ENCODE measurements around the gene IL1R2.
A peak's percentile ranks its signal among the peaks of the same experiment; 100 is the strongest.

The IL1R2 gene

DNA sequence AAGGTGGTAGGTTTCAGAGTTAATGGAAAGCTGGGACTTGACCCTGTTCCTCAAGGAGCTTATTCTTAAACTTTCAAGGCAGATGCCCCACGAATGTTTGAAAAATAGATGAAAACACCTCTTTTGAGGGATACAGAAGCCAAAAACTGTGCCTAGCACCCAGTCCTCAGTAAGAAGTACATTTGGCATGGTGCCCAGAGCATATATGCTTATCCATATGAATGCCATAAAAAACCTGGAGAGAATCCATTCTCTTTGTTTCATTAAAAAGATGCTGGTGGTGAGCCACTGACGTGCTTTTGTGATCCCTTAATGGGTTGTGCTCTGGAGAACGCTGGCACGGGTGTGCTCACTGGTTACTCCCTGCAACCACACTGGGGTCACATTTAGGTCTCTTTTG, 69.0 kb downstream of the IL1R2 start:
- no peak overlapping the region for H3K27ac ChIP-seq
- TF ChIP-seq, protein P1, sequence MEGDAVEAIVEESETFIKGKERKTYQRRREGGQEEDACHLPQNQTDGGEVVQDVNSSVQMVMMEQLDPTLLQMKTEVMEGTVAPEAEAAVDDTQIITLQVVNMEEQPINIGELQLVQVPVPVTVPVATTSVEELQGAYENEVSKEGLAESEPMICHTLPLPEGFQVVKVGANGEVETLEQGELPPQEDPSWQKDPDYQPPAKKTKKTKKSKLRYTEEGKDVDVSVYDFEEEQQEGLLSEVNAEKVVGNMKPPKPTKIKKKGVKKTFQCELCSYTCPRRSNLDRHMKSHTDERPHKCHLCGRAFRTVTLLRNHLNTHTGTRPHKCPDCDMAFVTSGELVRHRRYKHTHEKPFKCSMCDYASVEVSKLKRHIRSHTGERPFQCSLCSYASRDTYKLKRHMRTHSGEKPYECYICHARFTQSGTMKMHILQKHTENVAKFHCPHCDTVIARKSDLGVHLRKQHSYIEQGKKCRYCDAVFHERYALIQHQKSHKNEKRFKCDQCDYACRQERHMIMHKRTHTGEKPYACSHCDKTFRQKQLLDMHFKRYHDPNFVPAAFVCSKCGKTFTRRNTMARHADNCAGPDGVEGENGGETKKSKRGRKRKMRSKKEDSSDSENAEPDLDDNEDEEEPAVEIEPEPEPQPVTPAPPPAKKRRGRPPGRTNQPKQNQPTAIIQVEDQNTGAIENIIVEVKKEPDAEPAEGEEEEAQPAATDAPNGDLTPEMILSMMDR (conservative IDR thresholded peaks at IDR 0.05): no peak

DNA sequence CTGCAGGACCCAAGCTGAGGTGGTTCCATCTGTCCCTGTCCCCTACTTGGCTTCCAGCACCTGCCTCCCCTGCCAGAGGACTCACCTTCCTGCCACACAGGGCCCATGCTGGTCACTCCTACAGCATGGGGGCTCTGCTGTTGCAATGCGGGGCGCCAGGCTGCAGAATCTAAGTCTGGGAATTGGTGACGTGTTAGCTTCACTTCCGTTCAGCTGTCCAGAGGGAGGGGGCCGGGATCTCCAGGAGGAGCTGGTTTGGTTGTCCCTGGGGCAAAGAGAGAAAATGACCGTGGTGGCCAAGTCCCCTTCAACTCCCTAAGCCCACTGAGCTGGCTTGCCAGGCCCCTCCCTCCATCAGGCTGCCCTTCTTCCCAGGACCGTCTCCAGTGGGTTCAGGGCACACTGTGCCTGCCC, 69.5 kb downstream of the IL1R2 start:
- TF ChIP-seq, protein P1 (conservative IDR thresholded peaks at IDR 0.05): no peak
- no peak overlapping the region for H3K27ac ChIP-seq

DNA sequence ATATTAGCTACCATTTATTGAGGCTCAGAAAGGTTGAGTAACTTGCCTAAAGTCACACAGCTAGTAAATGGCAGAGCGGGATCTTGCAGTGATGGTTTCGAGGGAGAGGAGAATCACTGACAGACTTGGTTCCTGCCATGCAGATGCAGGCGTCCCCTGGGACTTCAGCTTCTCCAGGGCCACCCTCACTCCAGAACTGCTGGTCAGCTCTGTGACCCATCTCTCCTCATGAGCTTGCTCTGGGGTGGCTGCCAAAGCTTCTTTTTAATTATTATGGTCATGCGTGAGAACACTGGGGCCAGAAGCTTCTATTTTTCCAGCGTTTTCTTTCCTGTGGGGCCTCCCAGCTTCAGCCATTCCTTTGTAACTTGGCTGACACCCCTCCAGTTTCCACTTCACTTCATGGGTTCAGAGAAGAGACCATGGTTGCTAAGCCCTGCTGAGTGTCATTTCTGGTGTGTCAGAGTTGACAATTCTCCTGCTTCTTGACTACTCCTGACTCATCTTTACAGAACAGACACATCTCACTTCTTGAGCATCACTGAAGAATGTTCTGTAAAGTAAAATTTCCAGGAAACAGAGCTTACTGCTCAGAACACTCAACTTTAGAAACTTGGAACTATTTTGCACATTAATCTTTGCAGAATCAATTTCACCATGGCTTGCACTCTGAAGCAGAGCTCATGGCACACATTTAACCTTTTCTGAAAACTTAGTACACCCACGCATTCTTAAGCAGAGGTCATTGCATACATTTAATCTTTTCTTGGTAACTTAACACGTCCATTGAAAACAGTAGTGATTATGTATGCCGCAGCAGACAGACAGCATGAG, 70.4 kb downstream of the IL1R2 start:
- H3K27ac ChIP-seq: no peak overlapping the region

DNA sequence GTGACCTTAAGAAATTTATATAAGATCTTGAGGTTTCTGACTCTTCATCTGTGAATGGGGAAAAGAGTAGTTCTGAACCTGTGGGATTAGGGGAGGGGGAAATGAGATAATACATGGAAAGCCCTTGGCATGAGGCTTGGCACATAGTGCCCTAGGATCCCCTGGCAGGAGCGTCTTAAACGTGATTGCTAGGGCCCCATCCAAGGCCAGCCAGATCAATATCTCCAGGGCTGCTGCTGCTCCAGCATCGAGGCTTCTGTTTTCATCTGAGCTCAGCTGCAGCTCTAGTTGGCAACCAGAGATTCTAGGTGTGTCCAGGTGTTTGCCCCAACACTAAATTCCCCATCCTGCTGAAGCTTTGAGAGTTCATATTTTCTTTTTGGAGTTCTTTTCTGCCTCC, 71.0 kb downstream of the IL1R2 start:
- TF ChIP-seq, protein P1 (conservative IDR thresholded peaks at IDR 0.05): no peak
- no peak overlapping the region for H3K27ac ChIP-seq

More for the DNA sequence above, 70.4 kb downstream of the IL1R2 start:
- TF ChIP-seq, protein P1 (conservative IDR thresholded peaks at IDR 0.05): no peak

DNA sequence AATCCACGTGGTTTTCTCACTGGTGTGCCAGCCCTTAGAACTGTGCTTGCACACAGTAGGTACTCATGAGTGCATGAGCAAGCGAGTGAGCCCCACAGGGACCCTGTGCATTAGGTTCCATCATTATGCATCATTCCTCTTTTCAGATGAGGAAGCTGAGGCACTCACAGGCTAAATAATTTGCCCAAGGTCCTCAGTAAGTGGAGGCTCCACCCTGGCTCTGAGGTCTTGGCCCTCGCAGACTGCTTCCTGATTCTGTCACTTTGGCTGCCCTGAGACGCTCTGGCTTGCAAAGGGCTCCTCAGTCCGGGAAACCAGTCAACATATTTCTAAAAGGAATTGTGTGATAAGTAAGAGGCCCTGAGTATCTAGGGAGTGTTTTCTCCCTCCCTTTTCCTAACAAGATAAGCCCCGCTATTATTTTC, 71.7 kb downstream of the IL1R2 start:
- TF ChIP-seq, protein P1 (conservative IDR thresholded peaks at IDR 0.05): no peak

DNA sequence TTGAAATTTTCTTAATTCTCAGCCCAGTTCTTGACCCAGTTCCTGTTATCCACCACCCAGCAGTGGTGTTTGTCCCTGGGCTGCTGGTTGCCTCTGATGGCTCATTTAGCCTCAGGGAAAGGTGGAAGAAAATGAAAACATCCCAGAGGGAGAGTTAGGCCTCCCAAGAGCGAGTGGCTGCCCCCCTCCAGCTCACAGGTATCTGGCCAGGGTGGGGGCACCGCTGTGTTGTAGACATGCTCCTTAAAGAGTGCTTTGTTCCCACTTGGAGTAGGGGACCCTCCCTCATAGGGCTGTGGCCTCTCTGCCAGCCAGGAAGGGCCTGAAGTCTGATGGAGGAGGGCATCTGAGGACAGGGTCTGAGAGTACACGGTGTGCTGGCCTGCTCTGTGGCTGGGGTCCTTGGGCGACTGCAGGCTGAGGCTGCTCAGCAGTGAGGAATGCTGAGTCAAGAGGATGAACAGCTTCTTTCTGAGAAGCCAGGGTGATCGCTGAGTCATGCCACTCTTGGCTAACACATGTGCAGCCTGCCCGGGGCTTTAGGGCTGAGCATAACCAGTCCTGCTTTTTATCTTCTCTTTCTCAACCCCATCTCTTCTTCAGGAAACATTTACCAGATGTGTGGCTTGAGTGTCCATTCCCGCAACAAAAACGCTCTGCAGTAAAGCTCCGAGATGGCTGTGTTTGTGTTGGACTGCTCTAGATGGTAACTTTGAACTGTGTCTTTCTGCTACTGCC, 72.3 kb downstream of the IL1R2 start:
- TF ChIP-seq, protein P1 (conservative IDR thresholded peaks at IDR 0.05): no peak
- 0 out of 2 replicates have a peak overlapping the region, but pooled peaks have one; percentile 30 for H3K27ac ChIP-seq

More for the DNA sequence above, 71.7 kb downstream of the IL1R2 start:
- H3K27ac ChIP-seq: no peak overlapping the region
